Neural progenitor cell (in vitro differentiated cells): ENCODE results near the gene CDC42BPG.

Experiments used
- EZH2 ChIP-seq: fragments of 200-600 bp; sonication (generic); IDR thresholded peaks from 2 replicates; pipeline ENCODE4 v1.6.1; 2017; ENCODE audit warnings: antibody characterized with exemption, mild to moderate bottlenecking, moderate library complexity
- EZH2phosphoT487 ChIP-seq: fragments of 200-600 bp; sonication (generic); IDR thresholded peaks from 2 replicates; pipeline ENCODE4 v1.6.1; 2017; ENCODE audit warnings: antibody characterized with exemption
- TF ChIP-seq, protein P1 (sequence below): fragments of 200-600 bp; sonication (generic); IDR thresholded peaks from 2 replicates; pipeline ENCODE4 v1.5.1; 2017; ENCODE audit warnings: antibody characterized with exemption, mild to moderate bottlenecking

DNA sequence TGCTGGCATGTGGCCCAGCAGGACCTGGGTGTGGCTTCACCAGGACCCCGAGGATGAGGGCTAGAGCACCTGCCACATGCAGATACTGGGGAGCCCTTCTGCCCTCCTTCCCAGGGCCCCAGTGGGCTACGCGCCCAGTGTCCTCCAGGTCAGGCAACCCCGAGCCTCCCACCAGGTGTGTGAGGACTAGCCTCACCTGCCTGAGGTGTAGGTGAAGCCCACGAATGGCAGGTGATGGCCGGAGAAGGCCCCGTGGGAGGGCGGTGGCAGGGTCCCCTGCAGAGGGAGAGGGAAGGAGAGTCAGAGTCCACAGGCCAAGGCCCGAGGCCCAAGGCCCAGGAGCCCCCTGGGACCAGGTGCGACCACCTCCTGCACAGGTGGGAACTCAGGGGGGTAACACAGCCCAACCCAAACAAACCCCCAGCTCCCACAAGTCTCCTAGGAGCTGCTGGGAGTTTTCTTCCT, 6.5 kb downstream of the CDC42BPG start:
- TF ChIP-seq, protein P1, sequence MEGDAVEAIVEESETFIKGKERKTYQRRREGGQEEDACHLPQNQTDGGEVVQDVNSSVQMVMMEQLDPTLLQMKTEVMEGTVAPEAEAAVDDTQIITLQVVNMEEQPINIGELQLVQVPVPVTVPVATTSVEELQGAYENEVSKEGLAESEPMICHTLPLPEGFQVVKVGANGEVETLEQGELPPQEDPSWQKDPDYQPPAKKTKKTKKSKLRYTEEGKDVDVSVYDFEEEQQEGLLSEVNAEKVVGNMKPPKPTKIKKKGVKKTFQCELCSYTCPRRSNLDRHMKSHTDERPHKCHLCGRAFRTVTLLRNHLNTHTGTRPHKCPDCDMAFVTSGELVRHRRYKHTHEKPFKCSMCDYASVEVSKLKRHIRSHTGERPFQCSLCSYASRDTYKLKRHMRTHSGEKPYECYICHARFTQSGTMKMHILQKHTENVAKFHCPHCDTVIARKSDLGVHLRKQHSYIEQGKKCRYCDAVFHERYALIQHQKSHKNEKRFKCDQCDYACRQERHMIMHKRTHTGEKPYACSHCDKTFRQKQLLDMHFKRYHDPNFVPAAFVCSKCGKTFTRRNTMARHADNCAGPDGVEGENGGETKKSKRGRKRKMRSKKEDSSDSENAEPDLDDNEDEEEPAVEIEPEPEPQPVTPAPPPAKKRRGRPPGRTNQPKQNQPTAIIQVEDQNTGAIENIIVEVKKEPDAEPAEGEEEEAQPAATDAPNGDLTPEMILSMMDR = no peak
- TF ChIP-seq EZH2phosphoT487 (no peak), EZH2 (no peak)
